KMS-11 (cell line): ENCODE measurements around the gene SZT2.

Source experiments
- H2AFZ ChIP-seq: fragments of 200-600 bp; sonication (generic); 2 replicates; pipeline ENCODE4 v1.6.1; 2016; ENCODE audit warnings: antibody characterized with exemption, mixed run types, low read depth
- H3K27ac ChIP-seq: fragments of 200-600 bp; sonication (generic); 2 replicates; pipeline ENCODE4 v1.6.1; 2016; ENCODE audit warnings: mild to moderate bottlenecking, mixed run types
- H3K27me3 ChIP-seq: fragments of 200-600 bp; sonication (generic); 2 replicates; pipeline ENCODE4 v1.6.1; 2017; ENCODE audit warnings: mild to moderate bottlenecking, low read depth, mixed run types, moderate library complexity; ENCODE audit not compliant: insufficient read depth
- H3K36me3 ChIP-seq: fragments of 200-600 bp; sonication (generic); 2 replicates; pipeline ENCODE4 v1.6.1; 2017; ENCODE audit warnings: mild to moderate bottlenecking, mixed run types; ENCODE audit not compliant: insufficient read depth
- H3K4me1 ChIP-seq: fragments of 200-600 bp; sonication (generic); 2 replicates; pipeline ENCODE4 v1.6.1; 2016; ENCODE audit warnings: mild to moderate bottlenecking, low read depth, mixed run types; ENCODE audit not compliant: poor library complexity, severe bottlenecking
- H3K4me2 ChIP-seq: fragments of 200-600 bp; sonication (generic); 2 replicates; pipeline ENCODE4 v1.7.0; 2016; ENCODE audit warnings: mild to moderate bottlenecking, mixed run types
- H3K4me3 ChIP-seq: fragments of 200-600 bp; sonication (generic); IDR thresholded peaks from 2 replicates; pipeline ENCODE4 v1.6.1; 2017; ENCODE audit warnings: low read depth, low read length, mixed read lengths; ENCODE audit not compliant: insufficient read depth
- H3K79me2 ChIP-seq: fragments of 200-600 bp; sonication (generic); 2 replicates; pipeline ENCODE4 v1.6.1; 2016; ENCODE audit warnings: low read depth, mixed run types; ENCODE audit not compliant: insufficient read depth
- H3K9ac ChIP-seq: fragments of 200-600 bp; sonication (generic); 2 replicates; pipeline ENCODE4 v1.6.1; 2016; ENCODE audit warnings: mild to moderate bottlenecking, mixed run types
- H4K20me1 ChIP-seq: fragments of 200-600 bp; sonication (generic); 2 replicates; pipeline ENCODE4 v1.6.1; 2016; ENCODE audit warnings: mild to moderate bottlenecking, mixed run types; ENCODE audit not compliant: insufficient read depth
- TF ChIP-seq, protein P1 (sequence below): fragments of 200-600 bp; sonication (generic); conservative IDR thresholded peaks from 2 replicates; pipeline ENCODE4 v1.6.1; 2017; ENCODE audit warnings: low read depth, mild to moderate bottlenecking, antibody characterized with exemption, low read length, moderate library complexity, mixed read lengths

The SZT2 gene

DNA sequence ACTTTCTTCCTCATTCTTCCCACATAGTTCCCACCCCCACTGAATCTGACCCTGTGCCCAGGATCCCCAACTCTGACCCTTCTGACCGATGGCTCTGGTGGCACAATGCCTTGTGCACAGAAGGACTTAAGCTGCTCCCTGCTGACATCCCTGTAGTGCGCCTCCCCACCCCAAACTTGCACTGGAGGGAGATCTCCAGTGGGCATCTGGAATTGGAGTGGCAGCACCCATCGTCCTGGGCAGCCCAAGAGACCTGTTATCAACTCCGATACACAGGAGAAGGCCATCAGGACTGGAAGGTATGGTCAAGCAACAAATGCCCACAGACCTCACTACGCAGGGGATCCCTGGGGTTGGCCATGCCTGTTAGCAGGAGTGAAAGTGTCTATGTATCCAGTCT, 43.1 kb upstream of the SZT2 start:
- no peak overlapping the region for H3K4me2 ChIP-seq
- H3K4me1 ChIP-seq = no peaks in the 10 kb centered on the region
- H3K27me3 ChIP-seq = no peaks in the 10 kb centered on the region

DNA sequence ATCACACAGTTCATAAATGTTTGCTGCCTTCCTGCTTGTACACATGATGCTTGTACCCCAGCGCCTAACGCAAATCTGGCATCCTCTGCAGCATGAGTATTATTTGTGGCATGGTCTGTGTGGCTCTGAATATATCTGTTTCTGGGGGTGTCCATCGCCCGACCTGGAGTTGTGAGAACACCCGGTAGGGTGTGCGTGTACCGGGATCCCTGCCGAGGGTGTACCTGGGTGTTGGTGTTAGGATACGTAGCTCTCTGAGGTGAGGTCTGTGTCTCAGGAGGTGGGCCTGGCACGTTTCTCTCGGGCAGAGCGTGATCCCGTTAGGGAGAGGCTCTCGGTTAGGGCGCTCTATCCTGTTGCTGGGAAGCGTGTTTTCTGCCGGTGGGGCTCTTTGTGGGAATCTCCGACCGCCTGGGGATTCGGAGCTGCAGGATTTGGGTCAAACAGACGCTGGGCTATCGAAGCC, 41.3 kb upstream of the SZT2 start:
- Histone ChIP-seq H3K4me2 (no peak overlapping the region), H4K20me1 (no peaks in the 10 kb centered on the region), H3K4me1 (no peaks in the 10 kb centered on the region)

More for the DNA sequence above, 43.1 kb upstream of the SZT2 start:
- H3K9ac ChIP-seq = no peak overlapping the region
- H4K20me1 ChIP-seq = no peaks in the 10 kb centered on the region
- no peak overlapping the region for H3K4me3 ChIP-seq
- TF ChIP-seq, protein P1, sequence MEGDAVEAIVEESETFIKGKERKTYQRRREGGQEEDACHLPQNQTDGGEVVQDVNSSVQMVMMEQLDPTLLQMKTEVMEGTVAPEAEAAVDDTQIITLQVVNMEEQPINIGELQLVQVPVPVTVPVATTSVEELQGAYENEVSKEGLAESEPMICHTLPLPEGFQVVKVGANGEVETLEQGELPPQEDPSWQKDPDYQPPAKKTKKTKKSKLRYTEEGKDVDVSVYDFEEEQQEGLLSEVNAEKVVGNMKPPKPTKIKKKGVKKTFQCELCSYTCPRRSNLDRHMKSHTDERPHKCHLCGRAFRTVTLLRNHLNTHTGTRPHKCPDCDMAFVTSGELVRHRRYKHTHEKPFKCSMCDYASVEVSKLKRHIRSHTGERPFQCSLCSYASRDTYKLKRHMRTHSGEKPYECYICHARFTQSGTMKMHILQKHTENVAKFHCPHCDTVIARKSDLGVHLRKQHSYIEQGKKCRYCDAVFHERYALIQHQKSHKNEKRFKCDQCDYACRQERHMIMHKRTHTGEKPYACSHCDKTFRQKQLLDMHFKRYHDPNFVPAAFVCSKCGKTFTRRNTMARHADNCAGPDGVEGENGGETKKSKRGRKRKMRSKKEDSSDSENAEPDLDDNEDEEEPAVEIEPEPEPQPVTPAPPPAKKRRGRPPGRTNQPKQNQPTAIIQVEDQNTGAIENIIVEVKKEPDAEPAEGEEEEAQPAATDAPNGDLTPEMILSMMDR = no peak
- no peaks in the 10 kb centered on the region for H3K36me3 ChIP-seq
- no peak overlapping the region for H2AFZ ChIP-seq
- H3K27ac ChIP-seq = no peak overlapping the region
- H3K79me2 ChIP-seq = no peaks in the 10 kb centered on the region

DNA sequence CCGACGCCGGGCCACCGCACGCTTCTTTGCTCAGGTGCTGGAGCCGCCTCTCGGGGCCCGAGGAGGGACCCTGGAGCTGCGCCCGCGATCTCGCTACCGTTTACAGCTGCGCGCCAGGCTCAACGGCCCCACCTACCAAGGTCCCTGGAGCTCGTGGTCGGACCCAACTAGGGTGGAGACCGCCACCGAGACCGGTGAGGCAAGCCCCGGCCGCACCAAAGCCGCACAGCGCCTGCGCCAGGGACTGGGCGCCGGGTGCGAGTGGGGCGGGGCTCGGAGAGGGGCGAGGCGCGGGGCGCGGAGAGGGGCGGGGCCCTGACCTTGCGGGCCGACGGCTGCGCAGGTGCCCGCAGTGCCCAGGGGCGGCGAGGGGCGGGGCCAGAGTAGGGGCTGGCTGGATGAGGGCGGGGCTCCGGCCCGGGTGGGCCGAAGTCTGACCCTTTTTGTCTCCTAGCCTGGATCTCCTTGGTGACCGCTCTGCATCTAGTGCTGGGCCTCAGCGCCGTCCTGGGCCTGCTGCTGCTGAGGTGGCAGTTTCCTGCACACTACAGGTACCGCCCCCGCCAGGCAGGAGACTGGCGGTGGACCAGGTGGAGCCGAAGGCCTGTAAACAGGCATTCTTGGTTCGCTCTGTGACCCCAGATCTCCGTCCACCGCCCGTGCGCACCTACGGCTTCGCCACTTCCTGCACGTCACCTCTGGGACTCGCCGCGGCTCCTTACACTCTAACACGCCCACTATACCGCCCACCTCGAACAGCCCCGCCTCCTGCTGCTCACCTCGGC, 40.7 kb upstream of the SZT2 start:
- Histone ChIP-seq H2AFZ (peak overlapping the region; percentile 27), H3K4me1 (no peaks in the 10 kb centered on the region), H3K79me2 (no peaks in the 10 kb centered on the region), H4K20me1 (no peaks in the 10 kb centered on the region), H3K4me3 (no peak overlapping the region), H3K4me2 (peak overlapping the region; percentile 25; the same call in 1 of the 2 replicates), H3K27me3 (no peaks in the 10 kb centered on the region), H3K9ac (peak overlapping the region; percentile 60; the same call in 1 of the 2 replicates), H3K36me3 (no peaks in the 10 kb centered on the region), H3K27ac (peak overlapping the region; percentile 42; the same call in 1 of the 2 replicates)
- TF ChIP-seq, protein P1 = no peak

More for the DNA sequence above, 41.3 kb upstream of the SZT2 start:
- peak overlapping the region; percentile 22 for H2AFZ ChIP-seq
- no peaks in the 10 kb centered on the region for H3K36me3 ChIP-seq
- TF ChIP-seq, protein P1 = no peak
- no peaks in the 10 kb centered on the region for H3K79me2 ChIP-seq
- no peak overlapping the region for H3K4me3 ChIP-seq
- no peaks in the 10 kb centered on the region for H3K27me3 ChIP-seq
- no peak overlapping the region for H3K27ac ChIP-seq
- peak overlapping the region; percentile 60; the same call in 1 of the 2 replicates for H3K9ac ChIP-seq

DNA sequence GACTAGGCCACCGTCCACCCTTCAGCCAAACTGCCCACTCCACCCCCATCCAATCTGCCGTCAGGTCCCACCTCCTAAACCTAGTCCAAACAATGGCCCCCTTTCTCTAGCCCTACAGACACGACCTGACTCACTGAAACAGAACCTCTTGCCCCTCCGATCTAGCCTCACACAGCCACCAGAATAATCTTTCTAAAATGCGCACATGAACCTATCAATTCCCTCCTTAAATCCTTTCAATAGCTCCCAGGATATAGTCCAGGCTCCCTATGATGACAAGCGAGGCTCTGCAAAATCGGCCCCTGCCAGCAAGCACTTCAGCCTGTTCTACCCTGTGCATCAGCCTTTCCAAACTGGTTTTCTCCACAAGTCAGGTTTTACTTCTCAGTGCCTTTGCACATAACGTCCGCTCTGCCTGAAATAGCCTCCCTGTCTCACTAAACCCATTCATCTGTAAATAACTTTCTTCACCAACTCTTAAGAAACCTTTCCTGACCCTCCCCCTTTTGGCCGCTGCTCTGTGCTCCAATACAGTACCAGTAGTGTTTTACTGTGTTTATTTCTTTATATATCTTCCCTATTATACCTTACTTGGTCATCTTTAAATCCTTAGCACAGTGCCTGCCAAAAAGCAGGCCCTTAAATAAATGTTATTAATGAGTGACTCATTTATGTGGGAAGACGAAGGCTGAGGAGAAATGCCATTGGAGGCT, 39.9 kb upstream of the SZT2 start:
- H3K4me1 ChIP-seq = no peaks in the 10 kb centered on the region
- H3K36me3 ChIP-seq = no peaks in the 10 kb centered on the region
- H3K27me3 ChIP-seq = no peaks in the 10 kb centered on the region
- H3K4me3 ChIP-seq = no peak overlapping the region
- peak overlapping the region; percentile 27 for H2AFZ ChIP-seq
- H3K4me2 ChIP-seq = peak overlapping the region; percentile 17; the same call in 1 of the 2 replicates
- H3K79me2 ChIP-seq = no peaks in the 10 kb centered on the region
- no peak overlapping the region for H3K27ac ChIP-seq
- TF ChIP-seq, protein P1 = no peak
- H4K20me1 ChIP-seq = no peaks in the 10 kb centered on the region
- no peak overlapping the region; the same call in 1 of the 2 replicates for H3K9ac ChIP-seq
